Gastrocnemius medialis (tissue), 4 donors: ENCODE results near the gene IGF1R.

Source experiments
- POLR2A ChIP-seq, 2 donors: fragments of 450-650 bp; IDR thresholded peaks; one replicate each; pipeline ENCODE4 v1.6.1; 2017; ENCODE audit warnings: antibody characterized with exemption in 2 of 2, mild to moderate bottlenecking in 2 of 2, moderate library complexity in 2 of 2
- TF ChIP-seq, protein P1 (sequence below), 5 experiments: fragments of 450-650 bp in 3 of 5; fragments of 200-600 bp in 2 of 5; sonication (generic) in 2 of 5; IDR thresholded peaks in 4 of 5; conservative IDR thresholded peaks in 1 of 5; 1 replicate in 4 of 5; 2 replicates in 1 of 5; pipeline ENCODE4 v1.5.1; 2016 to 2019; ENCODE audit warnings: antibody characterized with exemption in 5 of 5, mild to moderate bottlenecking in 3 of 5, moderate library complexity in 3 of 5

DNA sequence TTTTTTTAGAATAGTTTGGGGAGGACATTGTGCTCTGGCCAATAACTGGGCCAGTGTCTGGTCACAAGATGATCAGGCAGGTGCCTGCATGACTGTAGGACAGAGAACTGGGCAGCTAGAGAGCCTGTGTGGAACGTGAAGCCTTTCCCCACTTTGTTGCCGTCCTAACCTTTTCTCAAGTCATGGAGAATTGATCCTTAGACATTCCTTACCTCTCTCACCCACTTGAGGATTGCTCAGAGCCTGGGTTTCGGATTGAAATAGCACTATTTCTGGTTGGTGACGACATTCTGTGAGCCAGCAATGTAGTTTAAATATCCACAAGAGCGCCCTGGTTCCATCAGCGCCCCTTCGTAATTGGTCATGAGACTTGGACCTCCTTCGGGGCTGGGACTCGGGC, 138.4 kb downstream of the IGF1R start:
- TF ChIP-seq, protein P1, sequence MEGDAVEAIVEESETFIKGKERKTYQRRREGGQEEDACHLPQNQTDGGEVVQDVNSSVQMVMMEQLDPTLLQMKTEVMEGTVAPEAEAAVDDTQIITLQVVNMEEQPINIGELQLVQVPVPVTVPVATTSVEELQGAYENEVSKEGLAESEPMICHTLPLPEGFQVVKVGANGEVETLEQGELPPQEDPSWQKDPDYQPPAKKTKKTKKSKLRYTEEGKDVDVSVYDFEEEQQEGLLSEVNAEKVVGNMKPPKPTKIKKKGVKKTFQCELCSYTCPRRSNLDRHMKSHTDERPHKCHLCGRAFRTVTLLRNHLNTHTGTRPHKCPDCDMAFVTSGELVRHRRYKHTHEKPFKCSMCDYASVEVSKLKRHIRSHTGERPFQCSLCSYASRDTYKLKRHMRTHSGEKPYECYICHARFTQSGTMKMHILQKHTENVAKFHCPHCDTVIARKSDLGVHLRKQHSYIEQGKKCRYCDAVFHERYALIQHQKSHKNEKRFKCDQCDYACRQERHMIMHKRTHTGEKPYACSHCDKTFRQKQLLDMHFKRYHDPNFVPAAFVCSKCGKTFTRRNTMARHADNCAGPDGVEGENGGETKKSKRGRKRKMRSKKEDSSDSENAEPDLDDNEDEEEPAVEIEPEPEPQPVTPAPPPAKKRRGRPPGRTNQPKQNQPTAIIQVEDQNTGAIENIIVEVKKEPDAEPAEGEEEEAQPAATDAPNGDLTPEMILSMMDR (IDR thresholded peaks at IDR 0.05 in 4 of 5, conservative IDR thresholded peaks at IDR 0.05 in 1 of 5) = no peak
- no peak for TF ChIP-seq POLR2A (IDR thresholded peaks at IDR 0.05)
